HG03066 (cell line): ENCODE data around the gene EEF2K.
"Not testable (repeated sequence)": the region's sequence is repeated elsewhere in the genome, so short reads cannot be mapped to it uniquely, and the experiment has no call there.

Experiments used
- ATAC-seq: cut with Tn5 transposase; IDR thresholded peaks from one replicate; pipeline ENCODE4 v1.9.1; 2021; ENCODE audit warnings: low read depth; ENCODE audit not compliant: unreplicated experiment

Gene EEF2K

GRCh38 chr16:22284637-22285036, 78.6 kb downstream of the EEF2K start:
- ATAC-seq = no peak

DNA sequence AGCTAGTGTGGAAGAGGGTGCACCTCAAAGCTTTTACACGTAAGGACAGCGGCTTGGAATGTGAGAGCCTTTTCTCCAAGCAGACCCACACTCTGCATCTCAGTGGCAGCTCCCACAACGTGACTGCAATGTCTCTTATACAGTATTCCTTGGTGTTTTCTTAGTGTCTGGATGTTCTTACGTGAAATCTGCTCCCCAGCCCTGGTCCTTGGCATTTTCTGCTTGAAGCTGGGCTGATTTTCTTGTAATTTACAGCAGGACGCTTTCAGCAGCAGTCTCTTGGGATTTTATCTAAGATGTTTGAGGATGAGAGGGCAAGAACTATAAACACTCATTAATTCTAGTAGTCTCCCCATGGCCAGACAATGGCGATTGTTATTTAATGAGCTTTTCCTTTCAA, 79.0 kb downstream of the EEF2K start:
- no peak for ATAC-seq

DNA sequence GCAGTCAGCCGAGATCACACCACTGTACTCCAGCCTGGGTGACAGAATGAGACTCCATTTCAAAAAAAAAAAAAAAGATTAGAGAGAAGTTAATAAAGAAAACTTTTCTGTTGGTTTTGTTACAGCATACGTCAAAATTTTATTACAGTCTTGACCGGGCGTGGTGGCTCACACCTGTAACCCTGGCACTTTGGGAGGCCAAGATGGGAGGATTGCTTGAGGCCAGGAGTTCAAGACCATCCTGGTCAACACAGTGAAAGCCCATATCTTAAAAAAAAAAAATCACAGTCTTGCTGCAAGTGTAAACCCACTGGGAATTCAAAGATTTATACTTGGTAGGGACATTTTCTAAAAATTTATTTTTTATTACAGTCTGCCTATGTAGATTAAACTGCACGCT, 84.9 kb downstream of the EEF2K start:
- no peak for ATAC-seq

DNA sequence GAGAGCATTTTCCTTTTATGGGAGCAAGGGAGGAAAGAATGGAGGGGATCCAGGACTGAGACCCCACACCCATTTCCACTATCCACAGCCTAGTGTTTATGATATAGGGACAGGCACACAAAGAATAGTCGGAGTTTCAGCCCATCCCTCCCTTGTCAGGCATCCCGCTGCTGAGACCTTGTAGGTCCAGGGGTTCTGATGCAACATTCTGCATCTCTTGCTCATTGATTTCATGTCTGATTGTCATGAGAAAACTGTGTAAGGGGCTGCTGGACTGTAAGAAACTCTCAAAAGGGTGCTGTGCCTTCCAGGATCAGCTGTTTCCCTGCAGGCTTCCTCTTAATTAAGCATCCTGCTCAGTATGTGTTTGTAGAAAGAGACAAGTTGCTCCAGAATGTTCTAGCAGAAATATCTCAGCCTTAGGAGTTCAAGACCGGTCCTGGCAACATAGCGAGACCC, 85.8 kb downstream of the EEF2K start:
- ATAC-seq = no peak

DNA sequence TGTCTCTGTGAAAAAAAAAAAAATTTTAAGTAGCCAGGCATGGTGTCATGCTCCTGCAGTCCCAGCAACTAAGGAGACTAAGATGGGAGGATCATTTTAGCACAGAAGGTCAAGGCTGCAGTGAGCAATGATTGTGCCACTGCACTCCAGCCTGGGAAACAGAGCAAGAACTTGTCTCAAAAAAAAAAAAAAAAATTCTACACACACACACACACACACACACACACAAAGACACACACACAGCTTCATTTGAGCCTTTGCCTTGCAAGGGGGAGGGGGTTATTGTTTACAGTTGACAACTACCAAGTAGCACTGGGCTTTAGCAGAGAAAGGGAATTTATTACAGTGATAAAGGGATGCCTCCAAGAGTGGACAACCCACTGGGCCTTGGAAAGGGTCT, 86.2 kb downstream of the EEF2K start:
- ATAC-seq = no peak

DNA sequence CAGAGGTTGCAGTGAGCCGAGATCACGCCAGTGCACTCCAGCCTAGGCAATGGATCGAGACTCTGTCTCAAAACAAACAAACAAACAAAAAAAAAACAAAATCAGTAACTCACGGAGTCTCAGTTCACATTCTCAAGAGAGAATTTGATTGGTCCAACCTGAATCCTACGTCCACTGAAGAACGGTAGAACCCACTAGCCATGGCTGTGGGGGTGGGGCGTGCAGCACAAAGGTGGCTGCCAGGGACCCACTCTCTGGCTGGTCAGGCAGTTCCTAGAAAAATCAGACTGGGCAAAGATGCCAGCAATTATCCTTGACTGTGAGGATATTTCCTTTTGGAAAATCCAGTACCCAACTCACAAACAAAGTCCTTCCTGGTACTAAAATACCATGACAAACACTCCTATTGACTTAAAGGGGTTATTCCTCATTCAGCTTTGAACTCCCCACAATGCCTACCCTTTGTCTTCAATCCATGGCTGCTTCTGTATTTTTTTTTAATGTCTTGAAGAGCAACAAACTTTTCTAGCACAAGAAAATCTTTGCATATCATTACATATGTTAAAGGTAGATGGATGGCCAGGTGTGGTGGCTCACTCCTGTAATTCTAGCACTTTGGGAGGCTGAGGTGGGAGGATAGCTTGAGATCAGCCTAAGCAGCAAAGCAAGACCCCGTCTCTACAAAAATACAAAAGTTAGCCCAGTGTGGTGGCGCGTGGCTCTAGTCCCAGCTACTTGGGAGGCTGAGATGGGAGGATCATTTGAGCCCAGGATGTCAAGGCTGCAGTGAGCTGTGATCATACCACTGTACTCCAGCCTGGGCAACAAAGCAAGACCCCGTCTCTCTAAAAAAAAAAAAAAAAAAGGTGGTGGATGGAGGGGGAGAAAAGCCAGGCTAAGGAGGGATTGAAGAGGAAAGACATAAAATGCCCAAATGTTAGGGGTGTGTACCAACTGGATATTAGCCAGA, 87.3 kb downstream of the EEF2K start:
- no peak for ATAC-seq

DNA sequence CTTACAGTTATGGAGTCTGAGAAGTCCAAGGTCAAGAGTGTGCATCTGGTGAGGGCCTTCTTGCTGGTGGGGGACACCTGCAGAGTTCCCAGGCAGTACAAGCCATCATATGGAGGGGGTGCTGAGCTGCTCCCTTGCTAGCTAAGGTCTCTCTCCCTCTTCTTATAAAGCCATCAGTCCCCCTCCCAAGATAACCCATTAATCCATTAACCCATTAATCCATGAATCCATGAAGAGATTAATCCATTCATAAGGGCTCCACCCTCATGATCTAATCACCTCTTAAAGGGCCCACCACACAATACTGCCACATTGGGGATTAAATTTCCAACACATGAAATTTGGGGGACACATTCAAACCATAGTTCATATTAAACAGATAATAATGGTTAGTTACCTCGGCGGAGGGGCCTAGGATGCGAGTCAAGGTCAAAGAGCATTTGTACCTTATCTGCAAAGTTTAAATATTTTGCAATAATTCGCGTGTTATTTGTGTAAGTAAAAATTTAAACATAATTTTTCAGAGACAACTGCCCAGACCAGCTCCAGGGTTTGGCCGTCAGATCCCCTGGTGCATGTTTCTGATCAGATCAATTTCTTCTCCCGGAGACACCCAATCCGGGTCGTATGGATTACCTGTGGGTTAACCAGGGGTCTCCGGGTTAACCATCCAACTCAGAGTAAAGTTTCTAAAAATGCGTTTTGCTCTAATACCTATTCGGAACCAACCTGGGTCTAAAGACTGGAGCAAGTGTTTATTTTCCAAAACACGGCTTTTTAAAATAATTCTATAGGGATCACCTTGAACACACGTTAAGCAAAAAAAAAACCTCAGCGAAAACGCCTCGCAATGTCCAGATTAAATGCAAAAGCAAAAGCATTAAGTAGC, 90.4 kb downstream of the EEF2K start:
- no peak for ATAC-seq

- peak; percentile 80 for ATAC-seq
Observed at GRCh38 chr16:22297114-22297870, 91.2 kb downstream of the EEF2K start, which contains the start of gene POLR3E. POLR3E (plus strand) TSS chr16:22297409; CDS start chr16:22302969, 5,560 bp downstream.

DNA sequence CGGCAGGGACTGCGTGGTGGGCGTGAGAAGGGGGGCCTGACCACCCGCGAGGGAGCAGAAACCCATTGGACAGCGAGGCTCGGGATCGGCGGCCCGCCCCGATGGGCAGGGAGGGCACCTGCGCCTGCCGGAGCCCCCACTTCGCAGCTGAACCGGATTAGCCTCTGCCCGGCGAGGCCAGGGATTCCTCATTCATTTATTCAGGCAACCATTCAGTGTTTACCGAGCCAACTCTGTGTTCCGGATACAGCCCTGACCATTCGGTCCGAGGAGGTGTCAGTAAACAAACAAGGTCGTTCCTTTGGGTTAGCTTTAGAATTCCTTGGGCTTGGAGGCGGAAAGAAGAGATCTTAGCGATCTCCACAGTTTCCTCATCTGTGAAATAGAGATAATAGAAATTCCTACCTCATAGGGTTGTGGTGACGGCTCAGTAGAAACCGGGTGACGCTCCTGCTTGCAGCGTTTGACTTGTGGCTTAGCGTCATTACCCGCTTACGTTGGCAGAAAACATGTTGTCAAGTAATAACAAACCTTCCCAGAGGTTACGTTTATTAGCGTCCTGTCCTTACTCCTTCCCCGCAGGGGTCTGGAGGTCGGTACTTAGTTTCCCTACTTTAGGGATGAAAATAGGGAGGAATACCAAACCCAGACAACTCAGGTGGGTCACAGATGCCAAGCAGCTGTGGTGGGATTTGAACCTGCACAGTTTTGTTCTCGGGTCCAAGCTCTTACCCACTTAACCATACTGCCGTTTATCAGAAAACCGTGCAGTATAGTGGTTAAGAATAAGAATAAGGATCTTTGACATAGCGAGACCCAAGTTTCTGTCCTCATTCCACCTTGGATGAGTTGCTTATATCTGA, 92.0 kb downstream of the EEF2K start:
- ATAC-seq = peak; percentile 5

DNA sequence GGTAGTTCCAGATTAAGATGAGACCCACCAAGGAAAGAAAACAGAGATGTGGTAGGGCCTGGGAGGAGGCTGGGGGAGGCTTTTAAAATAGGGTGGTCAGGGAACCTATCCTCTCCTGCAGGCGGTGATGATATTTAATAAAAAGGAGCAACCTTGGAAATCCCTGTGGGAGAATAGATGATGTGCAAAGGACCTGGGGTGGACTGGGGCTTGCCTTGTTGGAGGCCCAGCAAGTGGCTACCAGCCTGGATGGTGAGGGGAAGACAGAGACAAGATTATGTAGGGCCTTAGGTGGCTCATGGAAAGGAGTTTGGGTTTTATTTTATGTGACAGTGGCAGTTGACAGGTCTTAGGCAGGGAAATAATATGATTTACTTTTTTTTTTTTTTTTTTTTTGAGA, 93.0 kb downstream of the EEF2K start:
- ATAC-seq = no peak

DNA sequence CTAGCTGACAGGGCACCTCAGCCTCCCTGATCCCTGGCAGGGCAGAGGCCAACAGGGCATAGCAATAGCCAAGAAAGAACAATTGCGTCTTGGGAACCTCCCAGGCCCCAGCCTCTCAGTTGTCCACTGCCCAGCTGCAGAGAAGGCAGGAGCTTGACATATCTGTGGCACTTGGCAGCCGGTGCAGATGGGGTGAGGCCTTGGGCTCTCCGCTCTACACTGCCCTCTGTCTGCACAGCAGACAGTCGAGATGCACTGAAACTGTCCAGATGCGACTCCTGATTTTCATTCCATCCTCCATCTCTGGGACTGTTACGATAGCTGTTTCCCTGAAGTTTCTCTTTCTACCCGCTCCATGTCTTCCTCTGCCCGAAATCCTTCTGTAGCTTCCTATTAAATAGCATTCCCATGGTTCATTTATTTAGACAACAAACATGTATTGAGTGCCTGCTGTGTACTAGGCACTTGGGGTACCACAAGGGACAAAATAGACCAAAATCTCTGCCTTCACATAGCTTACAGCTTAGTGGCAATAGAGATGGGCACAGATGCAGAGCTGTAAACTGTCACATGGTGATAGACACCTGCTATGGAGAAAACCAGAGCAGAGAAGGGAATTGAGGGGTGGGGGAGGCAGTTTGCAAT, 94.5 kb downstream of the EEF2K start:
- no peak for ATAC-seq

DNA sequence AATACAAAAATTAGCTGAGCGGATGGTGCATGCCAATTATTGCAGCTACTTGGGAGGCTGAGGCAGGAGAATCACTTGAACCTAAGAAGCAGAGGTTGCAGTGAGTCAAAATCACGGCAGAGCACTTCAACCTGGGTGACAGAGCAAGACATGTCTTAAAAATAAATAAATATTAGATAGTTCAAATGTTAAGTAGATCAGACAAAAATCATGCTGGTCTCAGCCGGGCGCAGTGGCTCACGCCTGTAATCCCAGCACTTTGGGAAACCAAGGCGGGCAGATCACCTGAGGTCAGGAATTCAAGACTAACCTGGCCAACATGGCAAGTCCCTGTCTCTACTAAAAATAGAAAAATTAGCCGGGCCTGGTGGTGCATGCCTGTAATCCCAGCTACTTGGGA, 95.3 kb downstream of the EEF2K start:
- not testable (repeated sequence) for ATAC-seq

DNA sequence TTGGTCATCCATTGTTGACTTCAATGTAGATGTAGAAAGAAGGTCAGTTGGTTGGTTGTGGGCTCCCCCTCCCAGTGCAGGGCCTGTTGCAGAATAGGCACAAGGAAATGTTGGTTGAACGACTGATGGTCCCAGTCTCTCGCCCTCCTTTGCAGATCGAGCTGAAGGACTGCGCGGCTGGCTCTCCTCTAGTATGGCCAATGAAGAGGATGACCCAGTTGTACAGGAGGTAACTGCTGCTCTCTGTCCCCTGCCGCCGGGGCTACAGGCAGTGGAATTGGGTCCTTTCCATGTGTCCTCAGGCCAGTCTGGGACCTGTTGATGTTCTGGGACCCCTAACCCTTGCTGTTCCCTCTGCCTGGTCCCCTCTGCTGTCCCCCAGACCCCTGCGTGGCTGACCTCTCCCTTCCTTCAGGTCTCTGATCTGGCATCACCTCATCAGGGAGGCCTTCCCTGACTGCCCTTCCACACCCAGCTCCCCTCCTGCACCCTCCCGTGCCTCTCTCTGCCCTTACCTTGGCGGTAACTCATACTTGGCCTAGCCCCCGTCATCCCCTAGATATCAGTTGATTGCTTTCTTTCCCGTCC, 96.8 kb downstream of the EEF2K start:
- ATAC-seq = no peak

DNA sequence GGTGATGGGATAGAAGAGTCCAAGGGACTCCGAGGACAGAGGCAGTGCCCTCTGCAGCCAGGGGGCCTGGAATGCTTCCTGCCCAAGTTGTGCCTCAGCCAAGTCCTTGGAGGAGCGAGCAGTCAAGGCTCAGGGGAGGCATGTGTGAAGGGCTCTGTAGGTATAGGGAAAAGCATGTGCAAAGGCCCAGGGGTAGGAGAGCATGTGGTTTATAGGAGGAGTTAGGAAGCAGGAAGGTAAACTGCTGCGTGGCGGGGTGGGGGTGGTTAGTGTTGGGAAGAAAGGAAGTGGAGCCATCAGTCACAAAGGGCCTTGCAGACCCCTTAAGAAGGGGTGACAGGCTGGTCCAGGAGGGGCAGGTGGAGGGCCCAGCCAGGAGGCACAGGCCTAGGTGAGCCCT, 98.3 kb downstream of the EEF2K start:
- no peak for ATAC-seq

DNA sequence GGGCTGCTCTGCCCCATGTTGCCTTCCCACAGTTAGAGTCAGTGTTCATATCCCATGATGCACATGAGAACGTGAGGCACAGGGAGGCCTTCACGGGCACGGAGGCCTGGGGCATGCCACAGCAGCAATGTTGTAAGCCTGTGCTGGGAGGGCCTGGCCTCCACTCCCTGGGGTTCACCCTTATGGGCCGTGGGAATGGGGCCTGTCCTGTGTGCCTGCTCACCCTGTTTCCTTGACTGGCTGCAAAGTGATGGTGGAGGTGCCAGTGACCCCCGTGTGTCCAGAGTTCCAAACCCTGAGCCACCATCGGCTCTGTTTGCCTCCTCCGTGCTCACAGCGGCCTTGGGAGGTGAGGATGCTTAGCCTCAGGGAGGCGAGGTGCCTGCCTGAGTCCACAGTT, 100.7 kb downstream of the EEF2K start:
- ATAC-seq = no peak

DNA sequence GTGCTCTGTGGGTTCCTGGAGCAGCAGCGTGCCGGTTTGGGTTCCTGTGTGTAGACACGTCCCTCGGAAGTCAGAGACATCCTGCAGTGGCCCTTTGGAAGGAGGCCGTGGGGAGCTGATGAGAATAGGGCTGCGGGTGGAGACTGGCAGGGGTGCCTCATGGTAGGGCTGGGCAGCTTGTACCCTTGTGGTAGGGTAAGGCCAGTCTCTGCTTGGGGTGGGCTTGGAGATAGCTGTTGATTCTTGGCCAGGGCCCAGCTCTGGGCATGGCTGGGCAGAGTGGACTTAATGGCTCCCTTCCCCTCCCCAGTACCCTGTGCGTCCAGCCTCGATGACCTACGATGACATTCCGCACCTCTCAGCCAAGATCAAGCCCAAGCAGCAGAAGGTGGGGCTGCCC, 101.8 kb downstream of the EEF2K start:
- ATAC-seq = no peak

DNA sequence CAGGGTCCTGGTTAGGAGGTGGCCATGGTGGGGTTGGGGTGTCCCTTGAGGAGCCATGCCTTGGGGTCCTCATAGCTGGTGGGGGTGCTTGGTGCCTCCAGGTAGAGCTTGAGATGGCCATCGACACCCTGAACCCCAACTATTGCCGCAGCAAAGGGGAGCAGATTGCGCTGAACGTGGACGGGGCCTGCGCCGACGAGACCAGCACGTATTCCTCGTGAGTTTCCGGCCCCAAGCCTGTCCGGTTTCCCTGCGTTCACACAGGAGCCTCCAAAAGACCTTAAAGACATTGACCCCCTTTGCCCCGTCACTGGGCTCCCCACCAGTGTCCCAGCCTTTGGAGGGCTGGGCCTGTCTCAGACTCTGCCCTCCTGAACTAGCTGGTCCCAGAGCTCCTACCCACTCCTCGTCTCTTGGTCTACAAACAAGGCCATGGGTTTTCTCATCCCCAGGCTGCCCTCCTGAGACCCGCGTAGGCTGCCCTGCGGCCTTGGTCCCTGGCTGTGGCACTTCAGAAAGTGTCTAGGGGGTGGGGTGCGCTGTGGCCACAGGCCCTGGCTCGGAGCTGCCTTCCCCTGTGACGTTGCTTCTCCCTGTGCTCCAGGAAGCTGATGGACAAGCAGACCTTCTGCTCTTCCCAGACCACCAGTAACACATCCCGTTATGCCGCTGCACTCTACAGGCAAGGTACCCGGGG, 102.9 kb downstream of the EEF2K start:
- ATAC-seq = no peak

- no peak for ATAC-seq
Observed at GRCh38 chr16:22311520-22311919, 105.4 kb downstream of the EEF2K start.
